ENCODE measurements around the gene FAHD1. TPM values are rescaled to one million over a fixed set of nuclear protein-coding genes. Genes with fewer than 3 reads are reported as not detected.

FAHD1 gene
- total and polyA plus RNA-seq, 2 donors from 2014 or later, result 36.4 to 108 TPM

DNA sequence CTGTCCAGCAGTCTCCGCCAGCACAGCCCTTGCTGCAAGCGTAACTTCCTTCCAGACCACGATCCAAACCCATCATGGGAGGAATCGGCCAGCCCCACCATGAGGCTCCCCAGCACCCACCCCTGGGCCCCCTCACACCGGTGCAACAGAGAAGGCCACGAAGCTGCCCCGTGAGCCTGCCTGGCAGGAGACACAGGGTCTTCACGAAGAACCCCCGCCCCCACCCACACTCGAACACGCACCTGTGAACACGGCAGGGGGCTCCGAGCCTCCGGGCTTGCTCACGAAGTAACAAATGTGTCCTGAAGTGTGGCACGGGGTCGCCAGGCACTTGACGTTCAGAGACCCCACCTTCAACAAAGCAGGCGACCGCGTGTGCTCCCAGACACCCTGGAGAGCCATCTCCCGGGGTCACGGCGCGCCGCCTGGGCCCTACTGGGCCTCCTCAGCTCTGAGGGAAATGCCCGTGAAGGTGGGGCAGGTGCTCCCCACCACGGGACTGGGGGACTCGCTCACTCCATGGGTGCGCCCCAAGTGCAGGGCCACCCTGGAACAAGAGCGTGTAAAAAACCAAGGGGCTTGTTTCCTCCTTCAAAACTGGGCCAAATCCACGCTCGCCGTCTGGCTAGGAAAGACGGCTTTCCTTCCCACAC is 8.0 kb upstream of the FAHD1 start:
- DNase-seq, result no peak
- Histone ChIP-seq H3K4me3 (ENCODE audit: low read length in 3 of 3) (no peak overlapping the region), H3K9me3 (ENCODE audit: control insufficient read depth in 2 of 3, insufficient read depth in 1 of 3, low read length in 3 of 3) (no peaks in the 10 kb centered on the region), H3K4me1 (ENCODE audit: control insufficient read depth in 2 of 3, insufficient read depth in 2 of 3, low read depth in 1 of 3, low read length in 3 of 3) (peaks cover 0 to 4% (median 0%) of the 10 kb centered on the region in 3 donors), H3K9ac (ENCODE audit: low read length in 3 of 3) (no peak overlapping the region), H3K27ac (ENCODE audit: low read depth in 2 of 2, low read length in 2 of 2) (no peak overlapping the region), H3K36me3 (ENCODE audit: control insufficient read depth in 2 of 3, insufficient read depth in 3 of 3, low read length in 3 of 3) (peaks cover 0 to 45% (median 11%) of the 10 kb centered on the region in 3 donors), H3K27me3 (ENCODE audit: control insufficient read depth, insufficient read depth, low read length) (no peaks in the 10 kb centered on the region)
- intact Hi-C loops (cut with DNase I), result no loop called here
- FAIRE-seq, result no peak
- TF ChIP-seq, protein P1, sequence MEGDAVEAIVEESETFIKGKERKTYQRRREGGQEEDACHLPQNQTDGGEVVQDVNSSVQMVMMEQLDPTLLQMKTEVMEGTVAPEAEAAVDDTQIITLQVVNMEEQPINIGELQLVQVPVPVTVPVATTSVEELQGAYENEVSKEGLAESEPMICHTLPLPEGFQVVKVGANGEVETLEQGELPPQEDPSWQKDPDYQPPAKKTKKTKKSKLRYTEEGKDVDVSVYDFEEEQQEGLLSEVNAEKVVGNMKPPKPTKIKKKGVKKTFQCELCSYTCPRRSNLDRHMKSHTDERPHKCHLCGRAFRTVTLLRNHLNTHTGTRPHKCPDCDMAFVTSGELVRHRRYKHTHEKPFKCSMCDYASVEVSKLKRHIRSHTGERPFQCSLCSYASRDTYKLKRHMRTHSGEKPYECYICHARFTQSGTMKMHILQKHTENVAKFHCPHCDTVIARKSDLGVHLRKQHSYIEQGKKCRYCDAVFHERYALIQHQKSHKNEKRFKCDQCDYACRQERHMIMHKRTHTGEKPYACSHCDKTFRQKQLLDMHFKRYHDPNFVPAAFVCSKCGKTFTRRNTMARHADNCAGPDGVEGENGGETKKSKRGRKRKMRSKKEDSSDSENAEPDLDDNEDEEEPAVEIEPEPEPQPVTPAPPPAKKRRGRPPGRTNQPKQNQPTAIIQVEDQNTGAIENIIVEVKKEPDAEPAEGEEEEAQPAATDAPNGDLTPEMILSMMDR (IDR thresholded peaks at IDR 0.05; ENCODE audit: borderline replicate concordance, extremely low read depth, insufficient read depth), result no peak

DNA sequence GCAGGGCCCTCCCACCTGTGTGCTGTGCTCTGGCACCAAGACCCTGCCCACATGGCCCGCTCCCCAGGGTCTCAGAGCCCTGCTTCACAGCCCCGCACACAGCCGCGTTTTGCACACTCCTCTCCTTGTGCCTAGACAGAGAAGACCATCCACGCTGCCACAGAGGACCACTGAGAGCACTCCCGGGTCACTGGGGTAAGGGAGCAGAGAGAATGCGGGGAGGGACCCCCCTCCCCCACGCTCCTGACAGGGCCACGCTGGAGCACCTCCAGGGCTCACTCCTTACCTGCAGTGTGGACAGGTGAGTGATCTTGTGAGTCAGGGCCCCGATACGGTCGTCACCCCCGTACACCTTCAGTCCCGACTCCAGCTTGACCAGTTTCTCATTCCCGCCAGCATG is 7.4 kb upstream of the FAHD1 start:
- H3K36me3 ChIP-seq (ENCODE audit: control insufficient read depth in 2 of 3, insufficient read depth in 3 of 3, low read length in 3 of 3), result peaks cover 0 to 45% (median 11%) of the 10 kb centered on the region in 3 donors
- DNase-seq (no peak), FAIRE-seq (no peak)
- TF ChIP-seq, protein P1 (IDR thresholded peaks at IDR 0.05; ENCODE audit: borderline replicate concordance, extremely low read depth, insufficient read depth), result no peak
- H3K9ac ChIP-seq (ENCODE audit: low read length in 3 of 3), result no peak overlapping the region
- H3K27me3 ChIP-seq (ENCODE audit: control insufficient read depth, insufficient read depth, low read length), result no peaks in the 10 kb centered on the region
- no peaks in the 10 kb centered on the region for H3K9me3 ChIP-seq (ENCODE audit: control insufficient read depth in 2 of 3, insufficient read depth in 1 of 3, low read length in 3 of 3)
- intact Hi-C loops (cut with DNase I), result no loop called here
- H3K4me3 ChIP-seq (ENCODE audit: low read length in 3 of 3), result no peak overlapping the region
- H3K4me1 ChIP-seq (ENCODE audit: control insufficient read depth in 2 of 3, insufficient read depth in 2 of 3, low read depth in 1 of 3, low read length in 3 of 3), result peaks cover 0 to 4% (median 0%) of the 10 kb centered on the region in 3 donors
- no peak overlapping the region for H3K27ac ChIP-seq (ENCODE audit: low read depth in 2 of 2, low read length in 2 of 2)

DNA sequence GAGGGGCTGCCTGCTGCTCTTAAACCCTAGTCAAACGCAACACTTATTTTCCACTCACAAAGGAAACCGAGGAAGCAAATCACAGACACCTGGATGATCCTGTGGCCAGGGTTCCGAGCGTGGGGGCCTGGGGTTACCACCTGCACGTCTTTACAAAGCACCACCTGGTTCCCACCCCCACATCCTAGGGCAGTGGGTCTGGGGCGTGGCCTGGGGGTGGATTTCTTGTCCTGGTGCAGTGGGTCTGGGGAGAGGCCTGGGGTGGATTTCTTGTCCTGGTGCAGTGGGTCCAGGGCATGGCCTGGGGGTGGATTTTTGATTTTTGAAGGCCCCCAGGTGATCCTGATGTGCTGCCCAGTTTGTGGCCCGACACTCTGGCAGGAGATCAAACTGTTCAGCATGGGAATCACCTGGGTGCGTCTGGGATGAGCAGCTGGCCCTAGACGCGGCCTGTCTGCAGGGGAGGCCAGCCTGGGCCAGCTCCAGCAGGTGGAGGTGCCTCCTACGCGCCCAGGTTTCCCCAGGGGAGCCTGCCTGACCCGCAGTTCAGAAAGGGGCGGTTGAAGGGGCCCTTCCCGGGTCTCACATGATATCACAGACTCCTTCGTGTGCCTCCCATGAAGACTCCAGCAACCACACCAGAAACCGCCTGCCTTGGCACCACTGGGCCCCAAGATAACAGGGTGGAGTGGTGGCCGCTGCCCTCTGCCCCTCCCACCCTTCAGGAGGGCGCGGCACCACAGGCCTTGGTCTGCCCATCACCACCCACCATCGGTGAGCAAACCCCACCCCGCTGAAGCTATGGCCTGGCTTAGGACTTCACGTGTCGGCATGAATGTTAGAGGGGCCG is 6.7 kb upstream of the FAHD1 start:
- H3K36me3 ChIP-seq (ENCODE audit: control insufficient read depth in 2 of 3, insufficient read depth in 3 of 3, low read length in 3 of 3), result peaks cover 0 to 39% (median 11%) of the 10 kb centered on the region in 3 donors
- H3K27ac ChIP-seq (ENCODE audit: low read depth in 2 of 2, low read length in 2 of 2), result no peak overlapping the region
- no peaks in the 10 kb centered on the region for H3K9me3 ChIP-seq (ENCODE audit: control insufficient read depth in 2 of 3, insufficient read depth in 1 of 3, low read length in 3 of 3)
- FAIRE-seq, result no peak
- no peaks in the 10 kb centered on the region for H3K27me3 ChIP-seq (ENCODE audit: control insufficient read depth, insufficient read depth, low read length)
- H3K4me3 ChIP-seq (ENCODE audit: low read length in 3 of 3), result no peak overlapping the region
- no peak for DNase-seq
- H3K9ac ChIP-seq (ENCODE audit: low read length in 3 of 3), result no peak overlapping the region
- intact Hi-C loops (cut with DNase I), result no loop called here
- TF ChIP-seq, protein P1 (IDR thresholded peaks at IDR 0.05; ENCODE audit: borderline replicate concordance, extremely low read depth, insufficient read depth), result no peak
- peaks cover 0 to 6% (median 0%) of the 10 kb centered on the region in 3 donors for H3K4me1 ChIP-seq (ENCODE audit: control insufficient read depth in 2 of 3, insufficient read depth in 2 of 3, low read depth in 1 of 3, low read length in 3 of 3)

All from kidney (tissue), 14 donors.